ENCODE data around the gene NEDD4.

- TF ChIP-seq, protein P1, sequence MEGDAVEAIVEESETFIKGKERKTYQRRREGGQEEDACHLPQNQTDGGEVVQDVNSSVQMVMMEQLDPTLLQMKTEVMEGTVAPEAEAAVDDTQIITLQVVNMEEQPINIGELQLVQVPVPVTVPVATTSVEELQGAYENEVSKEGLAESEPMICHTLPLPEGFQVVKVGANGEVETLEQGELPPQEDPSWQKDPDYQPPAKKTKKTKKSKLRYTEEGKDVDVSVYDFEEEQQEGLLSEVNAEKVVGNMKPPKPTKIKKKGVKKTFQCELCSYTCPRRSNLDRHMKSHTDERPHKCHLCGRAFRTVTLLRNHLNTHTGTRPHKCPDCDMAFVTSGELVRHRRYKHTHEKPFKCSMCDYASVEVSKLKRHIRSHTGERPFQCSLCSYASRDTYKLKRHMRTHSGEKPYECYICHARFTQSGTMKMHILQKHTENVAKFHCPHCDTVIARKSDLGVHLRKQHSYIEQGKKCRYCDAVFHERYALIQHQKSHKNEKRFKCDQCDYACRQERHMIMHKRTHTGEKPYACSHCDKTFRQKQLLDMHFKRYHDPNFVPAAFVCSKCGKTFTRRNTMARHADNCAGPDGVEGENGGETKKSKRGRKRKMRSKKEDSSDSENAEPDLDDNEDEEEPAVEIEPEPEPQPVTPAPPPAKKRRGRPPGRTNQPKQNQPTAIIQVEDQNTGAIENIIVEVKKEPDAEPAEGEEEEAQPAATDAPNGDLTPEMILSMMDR (IDR thresholded peaks at IDR 0.05) = no peak
- no peak for TF ChIP-seq POLR2A (IDR thresholded peaks at IDR 0.05)
Measured at GRCh38 chr15:55827955-55828354, 165.5 kb downstream of the NEDD4 start.

Measured in lower leg skin (tissue), 3 donors.